Neural crest cell (in vitro differentiated cells): ENCODE results near the gene C1QTNF9B. TPM values are rescaled to one million over a fixed set of nuclear protein-coding genes. Genes with fewer than 3 reads are reported as not detected.
"Not testable (repeated sequence)": the region's sequence is repeated elsewhere in the genome, so short reads cannot be mapped to it uniquely, and the experiment has no call there.

ENCODE experiments used
- DNase-seq: peaks from one replicate; pipeline ENCODE4 v3.0.0; 2021; ENCODE audit warnings: low read depth, mixed read lengths, low spot score
- H3K27ac Mint-ChIP-seq: one replicate; pipeline ENCODE4 v1.8.0; 2021; ENCODE audit warnings: mild to moderate bottlenecking, mixed read lengths; ENCODE audit not compliant: unreplicated experiment
- H3K27me3 Mint-ChIP-seq: 2 replicates; pipeline ENCODE4 v1.8.0; 2021; ENCODE audit warnings: low read depth, mild to moderate bottlenecking, mixed read lengths
- H3K36me3 Mint-ChIP-seq: 2 replicates; pipeline ENCODE4 v1.8.0; 2021; ENCODE audit warnings: low read depth, mild to moderate bottlenecking, mixed read lengths
- H3K4me1 Mint-ChIP-seq: 2 replicates; pipeline ENCODE4 v1.8.0; 2021; ENCODE audit warnings: mixed read lengths
- H3K4me3 Mint-ChIP-seq: one replicate; pipeline ENCODE4 v1.8.0; 2021; ENCODE audit warnings: mild to moderate bottlenecking, mixed read lengths
- H3K9me3 Mint-ChIP-seq: 2 replicates; pipeline ENCODE4 v1.8.0; 2021; ENCODE audit warnings: mixed read lengths
- CTCF ChIP-seq: fragments of 200-600 bp; sonication (generic); conservative IDR thresholded peaks from 2 replicates; pipeline ENCODE4 v1.5.0; 2021; ENCODE audit warnings: antibody characterized with exemption, mild to moderate bottlenecking
- total RNA-seq: library from RNA; stranded (reverse); gene quantifications from 2 replicates; pipeline ENCODE4 v1.2.1, GENCODE V29; 2021

The C1QTNF9B gene
- total RNA-seq, 1 donor from 2014 or later: not detected

GRCh38 chr13:23889615-23890607 lies 7.4 kb downstream of the C1QTNF9B start:
- H3K9me3 Mint-ChIP-seq: no peaks in the 10 kb centered on the region
- peaks cover 28% of the 10 kb centered on the region for H3K4me1 Mint-ChIP-seq
- peaks cover 2% of the 10 kb centered on the region for H3K36me3 Mint-ChIP-seq
- H3K27me3 Mint-ChIP-seq: no peaks in the 10 kb centered on the region
- peak overlapping the region; percentile 89 for H3K4me3 Mint-ChIP-seq
- DNase-seq: no peak
- H3K27ac Mint-ChIP-seq: peak overlapping the region; percentile 24
- peak; percentile 44 for TF ChIP-seq CTCF

- Mint-ChIP-seq H3K27ac (peak within 1 kb of the TSS; percentile 93), H3K4me3 (peak within 1 kb of the TSS; percentile 89), H3K36me3 (peaks cover 4% of the 10 kb centered on the region), H3K4me1 (peaks cover 28% of the 10 kb centered on the region), H3K27me3 (no peaks in the 10 kb centered on the region), H3K9me3 (no peaks in the 10 kb centered on the region)
- TF ChIP-seq CTCF: peak; percentile 75
- DNase-seq: peak; percentile 89
Measured at GRCh38 chr13:23888658-23889614, 8.4 kb downstream of the C1QTNF9B start, which contains the start of gene MIPEP. Gene MIPEP (minus strand): TSS chr13:23889400. CDS start chr13:23889320, 80 bp downstream.

GRCh38 chr13:23884361-23884760 lies 12.9 kb downstream of the C1QTNF9B start:
- H3K4me3 Mint-ChIP-seq, H3K9me3 Mint-ChIP-seq, DNase-seq, H3K27ac Mint-ChIP-seq, H3K36me3 Mint-ChIP-seq, H3K27me3 Mint-ChIP-seq: not testable (repeated sequence)
- H3K4me1 Mint-ChIP-seq: peaks cover 17% of the 10 kb centered on the region

- Mint-ChIP-seq H3K4me3 (no peak overlapping the region), H3K9me3 (no peaks in the 10 kb centered on the region), H3K27me3 (no peaks in the 10 kb centered on the region), H3K4me1 (peaks cover 12% of the 10 kb centered on the region), H3K27ac (no peak overlapping the region), H3K36me3 (peaks cover 7% of the 10 kb centered on the region)
- TF ChIP-seq CTCF: no peak
- no peak for DNase-seq
Measured at GRCh38 chr13:23883255-23883654, 14.0 kb downstream of the C1QTNF9B start.

- H3K4me3 Mint-ChIP-seq, H3K27me3 Mint-ChIP-seq, H3K27ac Mint-ChIP-seq: not testable (repeated sequence)
Measured at GRCh38 chr13:23881402-23881800, 15.9 kb downstream of the C1QTNF9B start.

GRCh38 chr13:23880493-23881401 lies 16.6 kb downstream of the C1QTNF9B start:
- H3K36me3 Mint-ChIP-seq, H3K9me3 Mint-ChIP-seq, DNase-seq, H3K4me3 Mint-ChIP-seq, H3K27me3 Mint-ChIP-seq, H3K4me1 Mint-ChIP-seq: not testable (repeated sequence)
- H3K27ac Mint-ChIP-seq: peak overlapping the region; percentile 16

More at GRCh38 chr13:23881402-23881800, 15.9 kb downstream of the C1QTNF9B start:
- H3K4me1 Mint-ChIP-seq, H3K36me3 Mint-ChIP-seq, DNase-seq, H3K9me3 Mint-ChIP-seq: not testable (repeated sequence)
